WI38 (cell line): Measurements from ENCODE around the gene RAMP1.
A peak's percentile ranks its signal among the peaks of the same experiment; 100 is the strongest.

Experiments
- H3K4me3 ChIP-seq: 2 replicates; pipeline ENCODE4 v1.5.1; 2011; ENCODE audit warnings: low read depth, mild to moderate bottlenecking, control low read depth, low read length
- CTCF ChIP-seq: IDR thresholded peaks from 2 replicates; pipeline ENCODE4 v1.5.1; 2012; ENCODE audit warnings: low read depth, mild to moderate bottlenecking, control low read depth, low read length

The RAMP1 gene

GRCh38 chr2:237857791-237858190, 1.6 kb upstream of the RAMP1 start:
- H3K4me3 ChIP-seq, result no peak overlapping the region
- TF ChIP-seq CTCF, result no peak

- peak; percentile 94 for TF ChIP-seq CTCF
- H3K4me3 ChIP-seq, result no peak overlapping the region
Measured at GRCh38 chr2:237858294-237859081, 935 bp upstream of the RAMP1 start.

- H3K4me3 ChIP-seq, result peak overlapping the region; percentile 53
- TF ChIP-seq CTCF, result no peak
Measured at GRCh38 chr2:237859082-237859433, 365 bp upstream of the RAMP1 start.

GRCh38 chr2:237860273-237860935, 981 bp downstream of the RAMP1 start:
- H3K4me3 ChIP-seq, result peak overlapping the region; percentile 53
- no peak for TF ChIP-seq CTCF

- no peak overlapping the region for H3K4me3 ChIP-seq
- TF ChIP-seq CTCF, result no peak
Measured at GRCh38 chr2:237861875-237862527, 2.6 kb downstream of the RAMP1 start.

GRCh38 chr2:237862528-237862895, 3.1 kb downstream of the RAMP1 start:
- TF ChIP-seq CTCF, result no peak
- no peak overlapping the region for H3K4me3 ChIP-seq

GRCh38 chr2:237863102-237863511, 3.7 kb downstream of the RAMP1 start:
- TF ChIP-seq CTCF, result no peak
- H3K4me3 ChIP-seq, result no peak overlapping the region
